Thyroid gland (tissue), 4 donors: ENCODE measurements around the gene SSC4D. TPM values are rescaled to one million over a fixed set of nuclear protein-coding genes. Genes with fewer than 3 reads are reported as not detected.

ENCODE experiments used
- DNase-seq, 2 donors: peaks; one replicate each; pipeline ENCODE4 v3.0.0-alpha.2; 2019
- H3K27ac ChIP-seq, 3 donors: fragments of 200-600 bp; sonication (generic); 1 replicate in 2 of 3; 2 replicates in 1 of 3; pipeline ENCODE4 v1.5.1; 2016 to 2019; ENCODE audit warnings: mild to moderate bottlenecking in 1 of 3, moderate library complexity in 1 of 3
- H3K27me3 ChIP-seq: fragments of 200-600 bp; sonication (generic); one replicate; pipeline ENCODE4 v1.5.1; 2019
- H3K36me3 ChIP-seq, 2 donors: fragments of 200-600 bp; sonication (generic); one replicate each; pipeline ENCODE4 v1.5.1; 2016 to 2019
- H3K4me1 ChIP-seq, 2 donors: fragments of 200-600 bp; sonication (generic); one replicate each; pipeline ENCODE4 v1.5.1; 2017 to 2019
- H3K4me3 ChIP-seq, 3 donors: fragments of 200-600 bp; sonication (generic); replicated peaks in 1 of 3; 1 replicate in 2 of 3; 2 replicates in 1 of 3; pipeline ENCODE4 v1.5.1; 2016; ENCODE audit warnings: mild to moderate bottlenecking in 1 of 3
- H3K9me3 ChIP-seq: fragments of 200-600 bp; sonication (generic); one replicate; pipeline ENCODE4 v1.5.1; 2017
- CTCF ChIP-seq, 6 experiments: fragments of 200-600 bp in 3 of 6; fragments of 450-650 bp in 3 of 6; sonication (generic) in 3 of 6; IDR thresholded peaks; one replicate each; pipeline ENCODE4 v1.5.1; 2016 to 2019; ENCODE audit warnings: antibody characterized with exemption in 6 of 6, mild to moderate bottlenecking in 2 of 6, inconsistent platforms in 1 of 6, moderate library complexity in 1 of 6
- POLR2A ChIP-seq, 2 donors: fragments of 450-650 bp; IDR thresholded peaks; one replicate each; pipeline ENCODE4 v1.6.1; 2017; ENCODE audit warnings: antibody characterized with exemption in 2 of 2, mild to moderate bottlenecking in 2 of 2, moderate library complexity in 1 of 2
- WGBS, 2 donors: methylation state at CpG; one replicate each; pipeline ENCODE4 v1.1.5; 2017; 5-methylcytosine and 5-hydroxymethylcytosine counted together
- intact Hi-C: fragments of 100-400 bp; cut with DNase I; formaldehyde crosslinking; loops from one replicate; pipeline ENCODE4 v1.15.1; 2023
- total RNA-seq, 4 donors: library from RNA; depleted of rRNA; stranded (reverse); fragments of >200 nt; gene quantifications; one replicate each; pipeline ENCODE4 v1.2.3, GENCODE V29; 2016

The SSC4D gene
- total RNA-seq, 4 donors from 2014 or later, result 3.6 to 14.0 (median 13.4) TPM

- intact Hi-C loops, result loop anchor here (5.0 kb wide), 1 partner anchor 40 kb away; no protein-coding TSS in a partner anchor
- TF ChIP-seq CTCF (IDR thresholded peaks at IDR 0.05), result no peak
- TF ChIP-seq POLR2A (IDR thresholded peaks at IDR 0.05), result no peak
- peak overlapping the region in 2 of 3 donors; percentile 99 for H3K27ac ChIP-seq
- no peak for DNase-seq
- peaks cover 19 to 30% of the 10 kb centered on the region in 2 donors for H3K4me1 ChIP-seq
- peak overlapping the region; percentile 75 to 97 (median 89) for H3K4me3 ChIP-seq
- no peaks in the 10 kb centered on the region for H3K27me3 ChIP-seq
- WGBS, 2 donors, result 4 to 5% methylated on average over 10 of the region's 10 CpGs
- no peaks in the 10 kb centered on the region for H3K9me3 ChIP-seq
- no peaks in the 10 kb centered on the region for H3K36me3 ChIP-seq
Measured at GRCh38 chr7:76357475-76358010, 52.0 kb downstream of the SSC4D start.

- Histone ChIP-seq H3K4me1 (peaks cover 19 to 36% of the 10 kb centered on the region in 2 donors), H3K4me3 (no peak overlapping the region), H3K36me3 (no peaks in the 10 kb centered on the region), H3K27ac (peak overlapping the region in 1 of 3 donors; percentile 99), H3K9me3 (no peaks in the 10 kb centered on the region), H3K27me3 (no peaks in the 10 kb centered on the region)
- DNase-seq, result no peak
- intact Hi-C loops, result loop anchor here (5.0 kb wide), 1 partner anchor 40 kb away; no protein-coding TSS in a partner anchor
- 67 to 68% methylated on average over 6 of the region's 6 CpGs for WGBS, 2 donors
- no peak for TF ChIP-seq CTCF (IDR thresholded peaks at IDR 0.05)
- no peak for TF ChIP-seq POLR2A (IDR thresholded peaks at IDR 0.05)
Measured at GRCh38 chr7:76356823-76357222, 52.7 kb downstream of the SSC4D start.

- Histone ChIP-seq H3K4me1 (peaks cover 19 to 36% of the 10 kb centered on the region in 2 donors), H3K36me3 (no peaks in the 10 kb centered on the region), H3K9me3 (no peaks in the 10 kb centered on the region), H3K4me3 (no peak overlapping the region), H3K27ac (no peak overlapping the region), H3K27me3 (no peaks in the 10 kb centered on the region)
- TF ChIP-seq POLR2A (IDR thresholded peaks at IDR 0.05) (no peak), CTCF (IDR thresholded peaks at IDR 0.05) (no peak)
- no peak for DNase-seq
- intact Hi-C loops, result loop anchor here (5.0 kb wide), 1 partner anchor 39 kb away; no protein-coding TSS in a partner anchor
- WGBS, 2 donors, result 84 to 88% methylated on average over 4 of the region's 4 CpGs
Measured at GRCh38 chr7:76356115-76356514, 53.4 kb downstream of the SSC4D start.

- Histone ChIP-seq H3K4me1 (peaks cover 19 to 36% of the 10 kb centered on the region in 2 donors), H3K9me3 (no peaks in the 10 kb centered on the region), H3K36me3 (peaks cover 0 to 4% of the 10 kb centered on the region in 2 donors), H3K4me3 (no peak overlapping the region), H3K27me3 (no peaks in the 10 kb centered on the region), H3K27ac (no peak overlapping the region)
- TF ChIP-seq POLR2A (IDR thresholded peaks at IDR 0.05), result no peak
- TF ChIP-seq CTCF (IDR thresholded peaks at IDR 0.05), result no peak
- whole genome bisulfite sequencing, 2 donors, result 81 to 86% methylated on average over 9 of the region's 9 CpGs
- intact Hi-C loops, result loop anchor here (5.0 kb wide), 1 partner anchor 38 kb away; no protein-coding TSS in a partner anchor
- no peak for DNase-seq
Measured at GRCh38 chr7:76354981-76355730, 54.3 kb downstream of the SSC4D start.

- intact Hi-C loops, result no loop called here
- H3K4me1 ChIP-seq, result peaks cover 15 to 31% of the 10 kb centered on the region in 2 donors
- no peak for TF ChIP-seq POLR2A (IDR thresholded peaks at IDR 0.05)
- TF ChIP-seq CTCF (IDR thresholded peaks at IDR 0.05), result no peak
- H3K27me3 ChIP-seq, result no peaks in the 10 kb centered on the region
- WGBS, 2 donors, result 79 to 87% methylated on average over 4 of the region's 4 CpGs
- no peaks in the 10 kb centered on the region for H3K9me3 ChIP-seq
- peaks cover 0 to 10% of the 10 kb centered on the region in 2 donors for H3K36me3 ChIP-seq
- H3K27ac ChIP-seq, result no peak overlapping the region
- DNase-seq, result no peak
- no peak overlapping the region for H3K4me3 ChIP-seq
Measured at GRCh38 chr7:76354516-76354915, 55.0 kb downstream of the SSC4D start.
